Peyer's patch (tissue), 4 donors: Measurements from ENCODE around the gene DMBT1. TPM values are rescaled to one million over a fixed set of nuclear protein-coding genes. Genes with fewer than 3 reads are reported as not detected.
"Not testable (repeated sequence)": the region's sequence is repeated elsewhere in the genome, so short reads cannot be mapped to it uniquely, and the experiment has no call there.

Experiments
- DNase-seq, 3 donors: peaks; one replicate each; pipeline ENCODE4 v3.0.0-alpha.2; 2017 to 2019
- H3K27ac ChIP-seq, 4 donors: fragments of 200-600 bp; sonication (generic); one replicate each; pipeline ENCODE4 v1.5.1; 2016 to 2019
- H3K27me3 ChIP-seq, 2 donors: fragments of 200-600 bp; sonication (generic); one replicate each; pipeline ENCODE4 v1.5.1; 2019
- H3K36me3 ChIP-seq, 3 donors: fragments of 200-600 bp; sonication (generic); one replicate each; pipeline ENCODE4 v1.5.1; 2016 to 2019
- H3K4me1 ChIP-seq, 4 donors: fragments of 200-600 bp; sonication (generic); one replicate each; pipeline ENCODE4 v1.5.1; 2016 to 2019
- H3K4me3 ChIP-seq, 4 donors: fragments of 200-600 bp; sonication (generic); 1 replicate in 3 of 4; 2 replicates in 1 of 4; pipeline ENCODE4 v1.5.1; 2016 to 2019; ENCODE audit warnings: mild to moderate bottlenecking in 1 of 4
- H3K9me3 ChIP-seq, 4 donors: fragments of 200-600 bp; sonication (generic); one replicate each; pipeline ENCODE4 v1.5.1; 2016 to 2019; ENCODE audit warnings: mild to moderate bottlenecking in 1 of 4
- POLR2A ChIP-seq, 2 donors: fragments of 450-650 bp; IDR thresholded peaks; one replicate each; pipeline ENCODE4 v1.5.1; 2017; ENCODE audit warnings: antibody characterized with exemption in 2 of 2, mild to moderate bottlenecking in 2 of 2, moderate library complexity in 2 of 2
- total RNA-seq, 4 donors: library from RNA; depleted of rRNA; stranded (reverse); fragments of >200 nt; gene quantifications; one replicate each; pipeline ENCODE4 v1.1.0, GENCODE V29; 2016
- TF ChIP-seq, protein P1 (sequence below), 6 experiments: fragments of 450-650 bp in 4 of 6; fragments of 200-600 bp in 2 of 6; sonication (generic) in 1 of 6; IDR thresholded peaks; one replicate each; pipeline ENCODE4 v1.5.1; 2017 to 2019; ENCODE audit warnings: antibody characterized with exemption in 6 of 6, mild to moderate bottlenecking in 3 of 6, moderate library complexity in 1 of 6

DMBT1 gene
- total RNA-seq, 4 donors from 2014 or later = 124 to 653 (median 224) TPM

DNA sequence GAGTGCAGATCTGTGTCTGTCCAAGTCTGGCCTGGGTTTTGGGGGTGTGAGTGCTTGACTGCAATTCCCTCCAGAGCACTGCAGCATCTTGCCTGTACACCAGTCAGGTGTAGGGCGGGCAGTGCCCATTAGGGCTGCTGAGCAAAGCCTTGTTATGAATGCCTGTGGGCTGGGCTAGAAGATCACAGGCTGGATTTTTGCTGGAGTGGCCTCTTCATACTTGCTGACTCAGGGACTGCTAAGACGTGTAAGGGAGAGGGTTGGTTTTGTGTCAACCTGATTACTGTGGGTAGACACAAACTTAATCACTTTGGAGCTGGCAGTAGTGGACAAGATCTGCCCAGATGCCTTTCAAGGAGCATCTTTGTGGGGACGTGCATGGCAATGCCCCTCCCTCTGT lies 29.6 kb downstream of the DMBT1 start:
- no peak for DNase-seq
- Histone ChIP-seq H3K9me3 (no peaks in the 10 kb centered on the region), H3K27ac (no peak overlapping the region), H3K27me3 (no peaks in the 10 kb centered on the region), H3K4me1 (no peaks in the 10 kb centered on the region), H3K36me3 (no peaks in the 10 kb centered on the region), H3K4me3 (no peak overlapping the region)
- TF ChIP-seq, protein P1, sequence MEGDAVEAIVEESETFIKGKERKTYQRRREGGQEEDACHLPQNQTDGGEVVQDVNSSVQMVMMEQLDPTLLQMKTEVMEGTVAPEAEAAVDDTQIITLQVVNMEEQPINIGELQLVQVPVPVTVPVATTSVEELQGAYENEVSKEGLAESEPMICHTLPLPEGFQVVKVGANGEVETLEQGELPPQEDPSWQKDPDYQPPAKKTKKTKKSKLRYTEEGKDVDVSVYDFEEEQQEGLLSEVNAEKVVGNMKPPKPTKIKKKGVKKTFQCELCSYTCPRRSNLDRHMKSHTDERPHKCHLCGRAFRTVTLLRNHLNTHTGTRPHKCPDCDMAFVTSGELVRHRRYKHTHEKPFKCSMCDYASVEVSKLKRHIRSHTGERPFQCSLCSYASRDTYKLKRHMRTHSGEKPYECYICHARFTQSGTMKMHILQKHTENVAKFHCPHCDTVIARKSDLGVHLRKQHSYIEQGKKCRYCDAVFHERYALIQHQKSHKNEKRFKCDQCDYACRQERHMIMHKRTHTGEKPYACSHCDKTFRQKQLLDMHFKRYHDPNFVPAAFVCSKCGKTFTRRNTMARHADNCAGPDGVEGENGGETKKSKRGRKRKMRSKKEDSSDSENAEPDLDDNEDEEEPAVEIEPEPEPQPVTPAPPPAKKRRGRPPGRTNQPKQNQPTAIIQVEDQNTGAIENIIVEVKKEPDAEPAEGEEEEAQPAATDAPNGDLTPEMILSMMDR (IDR thresholded peaks at IDR 0.05) = no peak

DNA sequence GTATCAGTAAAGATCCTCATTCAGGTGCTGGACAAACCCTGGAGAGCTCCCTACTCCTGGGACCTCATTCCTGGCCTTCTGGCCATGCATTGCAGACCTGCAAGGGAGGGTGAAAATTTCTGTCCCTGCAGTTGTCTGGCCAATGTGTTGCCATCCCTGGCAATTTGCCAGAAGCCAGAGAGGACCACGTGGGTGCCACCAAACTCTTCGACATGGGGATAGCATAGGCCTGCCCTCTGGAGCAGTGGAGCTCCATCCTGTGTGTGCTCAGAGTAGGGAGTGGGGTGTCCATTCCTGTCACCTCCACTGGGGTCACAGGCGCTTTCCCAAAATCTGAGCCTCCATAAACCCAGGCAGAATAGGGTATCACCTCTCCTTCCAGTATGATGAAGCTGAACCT lies 31.2 kb downstream of the DMBT1 start:
- H3K9me3 ChIP-seq = no peaks in the 10 kb centered on the region
- no peak overlapping the region for H3K27ac ChIP-seq
- no peaks in the 10 kb centered on the region for H3K36me3 ChIP-seq
- H3K27me3 ChIP-seq = no peaks in the 10 kb centered on the region
- H3K4me1 ChIP-seq = no peaks in the 10 kb centered on the region
- DNase-seq = no peak
- TF ChIP-seq, protein P1 (IDR thresholded peaks at IDR 0.05) = no peak
- no peak for TF ChIP-seq POLR2A (IDR thresholded peaks at IDR 0.05)
- no peak overlapping the region for H3K4me3 ChIP-seq

DNA sequence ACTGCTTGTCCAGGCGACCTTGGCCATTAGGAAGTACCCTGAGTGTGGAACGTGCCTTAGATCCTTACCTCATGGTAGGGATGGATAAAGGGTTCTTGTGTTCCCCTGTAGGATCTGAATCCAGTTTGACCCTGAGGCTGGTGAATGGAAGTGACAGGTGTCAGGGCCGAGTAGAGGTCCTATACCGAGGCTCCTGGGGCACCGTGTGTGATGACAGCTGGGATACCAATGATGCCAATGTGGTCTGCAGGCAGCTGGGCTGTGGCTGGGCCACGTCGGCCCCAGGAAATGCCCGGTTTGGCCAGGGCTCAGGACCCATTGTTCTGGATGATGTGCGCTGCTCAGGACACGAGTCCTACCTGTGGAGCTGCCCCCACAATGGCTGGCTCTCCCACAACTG lies 31.6 kb downstream of the DMBT1 start:
- no peak overlapping the region for H3K27ac ChIP-seq

DNA sequence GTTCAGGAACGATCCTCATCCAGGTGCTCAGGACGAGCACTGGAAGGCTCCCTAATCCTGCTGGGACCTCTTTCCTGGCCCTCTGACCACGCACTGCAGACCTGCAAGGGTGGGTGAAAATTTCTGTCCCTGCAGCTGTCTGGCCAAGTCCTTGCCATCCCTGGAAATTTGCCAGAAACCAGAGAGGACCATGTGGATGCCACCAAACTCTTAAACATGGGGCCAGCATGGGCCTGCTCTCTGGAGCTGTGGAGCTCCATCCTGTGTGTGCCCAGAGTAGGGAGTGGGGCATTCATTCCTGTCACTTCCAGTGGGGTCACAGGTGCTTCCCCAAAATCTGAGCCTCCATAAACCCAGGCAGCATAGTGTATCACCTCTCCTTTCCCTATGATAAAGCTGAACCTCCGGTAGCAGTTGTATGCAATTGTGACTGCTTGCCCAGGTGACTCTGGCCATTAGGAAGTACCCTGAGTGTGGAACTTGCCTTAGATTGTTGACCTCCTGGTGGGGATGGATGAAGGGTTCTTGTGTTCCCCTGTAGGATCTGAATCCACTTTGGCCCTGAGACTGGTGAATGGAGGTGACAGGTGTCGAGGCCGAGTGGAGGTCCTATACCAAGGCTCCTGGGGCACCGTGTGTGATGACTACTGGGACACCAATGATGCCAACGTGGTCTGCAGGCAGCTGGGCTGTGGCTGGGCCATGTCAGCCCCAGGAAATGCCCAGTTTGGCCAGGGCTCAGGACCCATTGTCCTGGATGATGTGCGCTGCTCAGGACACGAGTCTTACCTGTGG lies 57.1 kb downstream of the DMBT1 start:
- DNase-seq = no peak
- Histone ChIP-seq H3K27me3 (no peaks in the 10 kb centered on the region), H3K27ac (no peak overlapping the region), H3K36me3 (peaks cover 0 to 10% (median 0%) of the 10 kb centered on the region in 3 donors), H3K4me3 (no peak overlapping the region), H3K9me3 (no peaks in the 10 kb centered on the region), H3K4me1 (no peaks in the 10 kb centered on the region)
- no peak for TF ChIP-seq POLR2A (IDR thresholded peaks at IDR 0.05)
- TF ChIP-seq, protein P1 (IDR thresholded peaks at IDR 0.05) = no peak

More for the DNA sequence above, 31.6 kb downstream of the DMBT1 start:
- Histone ChIP-seq H3K36me3 (no peaks in the 10 kb centered on the region), H3K9me3 (no peaks in the 10 kb centered on the region), H3K27me3 (no peaks in the 10 kb centered on the region), H3K4me3 (no peak overlapping the region), H3K4me1 (no peaks in the 10 kb centered on the region)
- no peak for DNase-seq
- TF ChIP-seq POLR2A (IDR thresholded peaks at IDR 0.05) = no peak
- TF ChIP-seq, protein P1 (IDR thresholded peaks at IDR 0.05) = no peak

DNA sequence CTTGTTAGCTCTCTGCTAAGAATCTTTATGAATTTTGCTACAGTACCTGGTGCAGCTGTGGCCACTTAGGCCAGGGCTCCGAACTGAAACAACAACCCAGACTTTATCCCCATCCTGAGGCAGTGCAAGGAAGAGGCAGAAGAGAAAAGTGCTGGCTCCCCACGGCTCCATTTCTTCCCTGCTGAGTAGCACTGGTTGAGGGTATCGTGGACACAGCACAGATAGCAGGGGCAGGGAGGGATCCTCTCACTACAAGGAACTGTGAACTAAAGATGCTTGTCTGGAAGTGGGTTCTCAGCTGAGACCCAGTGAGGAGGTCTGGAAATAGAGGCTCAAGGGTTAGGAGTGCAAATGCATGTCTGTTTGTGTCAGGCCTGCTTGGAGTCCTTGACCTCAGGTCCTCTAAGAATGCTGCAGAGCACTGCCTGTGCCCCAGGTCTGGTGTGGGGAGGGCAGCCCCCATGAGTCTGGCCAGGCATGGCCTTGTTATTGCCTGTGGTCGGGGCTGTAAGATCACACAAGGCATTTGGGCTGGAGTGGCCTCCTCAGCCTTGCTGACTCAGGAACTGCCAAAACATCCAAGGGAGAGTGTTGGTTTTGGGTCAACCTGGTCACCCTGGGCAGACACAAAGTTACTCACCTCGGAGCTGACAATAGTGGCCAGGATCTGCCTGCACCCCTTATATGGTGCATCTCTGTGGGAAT lies 58.1 kb downstream of the DMBT1 start:
- no peak for DNase-seq
- no peaks in the 10 kb centered on the region for H3K9me3 ChIP-seq
- no peak for TF ChIP-seq POLR2A (IDR thresholded peaks at IDR 0.05)
- TF ChIP-seq, protein P1 (IDR thresholded peaks at IDR 0.05) = no peak
- H3K36me3 ChIP-seq = peaks cover 0 to 10% (median 0%) of the 10 kb centered on the region in 3 donors
- H3K27ac ChIP-seq = no peak overlapping the region
- no peaks in the 10 kb centered on the region for H3K4me1 ChIP-seq
- H3K4me3 ChIP-seq = no peak overlapping the region
- H3K27me3 ChIP-seq = no peaks in the 10 kb centered on the region

DNA sequence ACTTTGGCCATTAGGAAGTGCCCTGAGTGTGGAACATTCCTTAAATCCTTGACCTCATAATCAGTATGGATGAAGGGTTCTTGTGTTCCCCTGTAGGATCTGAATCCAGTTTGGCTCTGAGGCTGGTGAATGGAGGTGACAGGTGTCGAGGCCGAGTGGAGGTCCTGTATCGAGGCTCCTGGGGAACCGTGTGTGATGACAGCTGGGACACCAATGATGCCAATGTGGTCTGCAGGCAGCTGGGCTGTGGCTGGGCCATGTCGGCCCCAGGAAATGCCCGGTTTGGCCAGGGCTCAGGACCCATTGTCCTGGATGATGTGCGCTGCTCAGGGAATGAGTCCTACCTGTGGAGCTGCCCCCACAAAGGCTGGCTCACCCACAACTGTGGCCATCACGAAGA lies 60.4 kb downstream of the DMBT1 start:
- not testable (repeated sequence) for H3K9me3 ChIP-seq, H3K4me3 ChIP-seq, H3K27ac ChIP-seq, H3K27me3 ChIP-seq, H3K4me1 ChIP-seq
- H3K36me3 ChIP-seq = peaks cover 0 to 15% (median 0%) of the 10 kb centered on the region in 3 donors
- peak in 1 of 3 donors; percentile 25 for DNase-seq
